ENCODE results near the gene LIN28A.

LIN28A gene

DNA sequence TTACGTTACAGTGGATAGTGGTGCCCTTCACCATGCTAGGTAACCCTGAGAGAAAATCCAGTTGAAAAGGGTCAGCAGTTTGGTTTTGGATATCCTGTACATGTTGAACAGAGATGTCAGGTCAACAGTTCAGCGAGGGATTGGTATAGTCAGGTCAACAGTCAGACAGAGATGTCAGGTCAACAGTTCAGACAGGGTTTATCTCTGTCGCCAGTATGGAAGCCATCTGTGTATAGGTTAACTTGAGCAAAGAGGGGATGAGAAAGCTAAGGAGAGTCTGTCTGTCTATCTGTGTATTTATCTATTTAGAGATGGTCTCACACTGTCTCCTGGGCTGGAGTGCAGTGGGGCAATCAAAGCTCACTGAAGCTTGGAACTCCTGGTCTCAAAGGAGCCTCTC, 39.3 kb downstream of the LIN28A start:
- TF ChIP-seq, protein P1, sequence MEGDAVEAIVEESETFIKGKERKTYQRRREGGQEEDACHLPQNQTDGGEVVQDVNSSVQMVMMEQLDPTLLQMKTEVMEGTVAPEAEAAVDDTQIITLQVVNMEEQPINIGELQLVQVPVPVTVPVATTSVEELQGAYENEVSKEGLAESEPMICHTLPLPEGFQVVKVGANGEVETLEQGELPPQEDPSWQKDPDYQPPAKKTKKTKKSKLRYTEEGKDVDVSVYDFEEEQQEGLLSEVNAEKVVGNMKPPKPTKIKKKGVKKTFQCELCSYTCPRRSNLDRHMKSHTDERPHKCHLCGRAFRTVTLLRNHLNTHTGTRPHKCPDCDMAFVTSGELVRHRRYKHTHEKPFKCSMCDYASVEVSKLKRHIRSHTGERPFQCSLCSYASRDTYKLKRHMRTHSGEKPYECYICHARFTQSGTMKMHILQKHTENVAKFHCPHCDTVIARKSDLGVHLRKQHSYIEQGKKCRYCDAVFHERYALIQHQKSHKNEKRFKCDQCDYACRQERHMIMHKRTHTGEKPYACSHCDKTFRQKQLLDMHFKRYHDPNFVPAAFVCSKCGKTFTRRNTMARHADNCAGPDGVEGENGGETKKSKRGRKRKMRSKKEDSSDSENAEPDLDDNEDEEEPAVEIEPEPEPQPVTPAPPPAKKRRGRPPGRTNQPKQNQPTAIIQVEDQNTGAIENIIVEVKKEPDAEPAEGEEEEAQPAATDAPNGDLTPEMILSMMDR (IDR thresholded peaks at IDR 0.05; ENCODE audit: control extremely low read depth, extremely low read depth, low read depth, missing control alignments): no peak
- no peak for DNase-seq (ENCODE audit: extremely low spot score)
- ChIA-PET POLR2A (no interaction called here), CTCF (interaction anchor here (0.9 to 1.4 kb wide), 2 partner anchors 12 to 20 kb away, joined by 3 read pairs; no protein-coding TSS in a partner anchor)

DNA sequence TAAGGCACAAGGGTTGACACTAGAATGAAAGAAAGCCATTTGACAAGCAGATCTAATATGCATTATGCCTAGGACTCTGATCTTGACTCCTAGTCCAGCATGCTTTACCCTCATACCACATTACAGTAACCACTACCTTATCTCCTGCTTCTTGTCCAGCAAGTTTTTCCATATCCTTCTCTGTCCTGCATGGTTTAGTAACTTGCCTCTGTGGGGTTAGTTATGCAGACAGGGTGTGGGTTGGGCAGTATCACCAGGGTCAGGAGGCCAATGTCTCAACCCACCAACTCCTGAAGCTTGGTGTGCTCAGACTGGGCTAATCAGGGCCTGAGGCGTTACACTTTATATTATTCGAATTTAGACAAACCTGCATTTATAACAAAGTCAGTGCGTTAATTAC, 40.3 kb downstream of the LIN28A start:
- DNase-seq (ENCODE audit: extremely low spot score): no peak
- CTCF ChIA-PET: interaction anchor here (0.8 to 0.9 kb wide), 2 partner anchors 19 to 34 kb away, joined by 3 read pairs; no protein-coding TSS in a partner anchor
- POLR2A ChIA-PET: no interaction called here
- TF ChIP-seq, protein P1 (IDR thresholded peaks at IDR 0.05; ENCODE audit: control extremely low read depth, extremely low read depth, low read depth, missing control alignments): no peak

DNA sequence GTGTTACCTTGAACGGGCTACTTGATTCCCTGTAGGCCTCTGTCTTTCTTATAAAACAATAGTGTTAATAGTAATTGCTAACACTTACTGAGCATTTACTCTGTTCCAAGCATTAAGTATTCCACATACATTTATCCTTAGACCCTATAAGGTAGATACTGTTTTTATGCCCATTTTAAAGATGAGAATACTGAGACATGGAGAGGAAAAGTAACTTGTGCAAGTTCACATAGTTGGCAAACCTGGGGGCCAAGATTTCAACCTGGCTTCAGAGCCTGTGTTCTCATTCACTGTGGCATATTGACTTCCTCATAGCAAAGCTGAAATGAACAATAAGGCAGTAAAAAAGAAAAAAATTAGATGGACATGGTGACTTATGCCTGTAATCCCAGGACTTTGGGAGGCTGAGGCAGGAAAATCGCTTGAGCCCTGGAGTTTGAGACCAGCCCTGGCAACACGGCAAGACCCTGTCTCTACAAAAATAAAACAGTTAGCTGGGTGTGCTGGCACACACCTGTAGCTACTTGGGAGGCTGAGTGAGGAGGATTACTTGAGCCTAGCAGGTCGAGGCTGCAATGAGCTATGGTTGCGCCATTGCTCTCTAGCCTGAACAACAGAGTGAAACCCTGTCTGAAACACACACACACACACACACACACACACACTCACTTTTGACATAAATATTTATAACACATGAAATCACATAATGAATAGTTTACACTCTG, 42.0 kb downstream of the LIN28A start:
- TF ChIP-seq, protein P1 (IDR thresholded peaks at IDR 0.05; ENCODE audit: control extremely low read depth, extremely low read depth, low read depth, missing control alignments): no peak
- no peak for DNase-seq (ENCODE audit: extremely low spot score)
- ChIA-PET CTCF (interaction anchor here (1.8 kb wide), 1 partner anchor 48 kb away, joined by 5 read pairs; no protein-coding TSS in a partner anchor), POLR2A (no interaction called here)

DNA sequence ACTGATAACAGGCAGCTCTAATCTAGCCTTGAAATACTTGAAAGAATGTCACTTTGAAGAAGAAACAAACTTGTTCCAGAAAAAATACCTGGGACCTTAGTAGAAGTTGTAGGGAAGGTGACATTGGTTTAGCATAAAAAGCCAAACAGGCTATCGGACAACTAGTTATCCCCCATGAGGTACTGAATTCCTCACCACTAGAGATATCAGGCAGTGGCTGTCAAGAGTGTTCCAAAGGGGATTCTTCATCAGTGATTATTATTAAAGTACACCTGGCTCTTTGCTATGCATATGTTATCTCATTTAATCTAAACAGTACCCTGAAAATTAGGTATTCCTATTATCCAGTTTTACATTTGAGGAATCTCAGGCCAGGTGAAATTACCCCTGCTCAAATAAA, 48.5 kb downstream of the LIN28A start:
- TF ChIP-seq, protein P1 (IDR thresholded peaks at IDR 0.05; ENCODE audit: control extremely low read depth, extremely low read depth, low read depth, missing control alignments): no peak
- DNase-seq (ENCODE audit: extremely low spot score): no peak
- POLR2A ChIA-PET: no interaction called here
- CTCF ChIA-PET: interaction anchor here (2.9 to 5.7 kb wide), 2 partner anchors 12 to 42 kb away, joined by 8 to 33 read pairs; partner anchors contain the start of gene HMGN2

DNA sequence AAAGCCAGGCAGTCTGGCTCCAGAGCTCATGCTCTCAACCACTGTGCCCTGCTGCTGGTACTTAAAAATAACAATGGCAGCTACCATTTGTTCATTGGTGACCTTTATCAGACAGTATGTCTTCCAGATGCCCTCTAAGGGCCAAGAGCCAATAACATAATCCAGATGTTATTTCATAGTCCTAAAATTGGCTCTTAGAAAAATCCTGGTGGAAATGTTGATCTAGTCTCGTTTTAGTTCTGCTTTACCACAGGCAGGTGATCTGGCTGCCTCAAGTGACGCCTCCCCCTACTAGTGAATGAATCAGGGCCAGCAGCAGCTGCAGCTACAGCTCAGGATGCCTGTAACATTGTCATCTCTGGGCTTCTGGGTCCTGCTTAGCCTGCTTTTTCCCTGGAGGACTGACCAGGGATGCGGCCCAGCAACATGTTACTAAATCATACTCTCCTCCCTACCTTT, 49.0 kb downstream of the LIN28A start:
- ChIA-PET POLR2A (no interaction called here), CTCF (interaction anchor here (1.1 to 5.7 kb wide), 3 partner anchors 11 to 226 kb away, joined by 3 to 33 read pairs (median 8); partner anchors contain the start of genes CEP85 and HMGN2)
- no peak for DNase-seq (ENCODE audit: extremely low spot score)
- TF ChIP-seq, protein P1 (IDR thresholded peaks at IDR 0.05; ENCODE audit: control extremely low read depth, extremely low read depth, low read depth, missing control alignments): no peak

DNA sequence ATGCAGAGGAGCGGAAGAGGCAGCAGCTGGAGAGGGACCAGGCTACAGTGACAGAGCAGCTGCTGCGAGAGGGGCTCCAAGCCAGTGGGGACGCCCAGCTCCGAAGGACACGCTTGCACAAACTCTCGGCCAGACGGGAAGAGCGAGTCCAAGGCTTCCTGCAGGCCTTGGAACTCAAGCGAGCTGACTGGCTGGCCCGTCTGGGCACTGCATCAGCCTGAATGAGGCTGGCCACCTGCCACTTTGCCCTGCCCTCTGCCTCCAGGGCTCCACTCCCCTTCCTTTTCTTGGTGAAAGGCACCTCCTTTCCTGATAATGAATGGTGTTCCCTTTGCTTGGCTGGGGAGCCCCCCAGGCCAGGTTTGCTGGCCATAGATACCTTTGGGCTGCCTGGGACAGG, 58.3 kb downstream of the LIN28A start:
- TF ChIP-seq, protein P1 (IDR thresholded peaks at IDR 0.05; ENCODE audit: control extremely low read depth, extremely low read depth, low read depth, missing control alignments): no peak
- CTCF ChIA-PET: interaction anchor here (1.1 to 1.6 kb wide), 5 partner anchors 26 to 52 kb away, joined by 3 to 5 read pairs (median 4); no protein-coding TSS in a partner anchor
- POLR2A ChIA-PET: no interaction called here
- no peak for DNase-seq (ENCODE audit: extremely low spot score)

All from GM10248 (cell line).